H1 (cell line): ENCODE data around the gene DDR1. TPM values are rescaled to one million over a fixed set of nuclear protein-coding genes. Genes with fewer than 3 reads are reported as not detected.

Experiments used
- CTCF ChIP-seq, 3 experiments: IDR thresholded peaks; 1 replicate in 2 of 3; 2 replicates in 1 of 3; pipeline versions ENCODE4 v1.5.1 to v1.6.1; 2011; ENCODE audit warnings: low read length in 3 of 3, mild to moderate bottlenecking in 3 of 3, inconsistent platforms in 2 of 3, low read depth in 1 of 3, moderate library complexity in 1 of 3; ENCODE audit not compliant: insufficient read depth in 1 of 3; ENCODE audit errors: control extremely low read depth in 1 of 3
- polyA plus RNA-seq, 7 experiments: library from polyadenylated mRNA; depleted of rRNA in 3 of 7; stranded (reverse) in 5 of 7; unstranded in 2 of 7; fragments of >200 nt in 5 of 7; fragments of 200-250 nt in 2 of 7; gene quantifications; 1 replicate in 5 of 7; 2 replicates in 1 of 7; 4 replicates in 1 of 7; pipeline versions ENCODE4 v1.2.1 to v1.2.3, GENCODE V29; 2011 to 2013; ENCODE audit warnings: missing spikeins in 2 of 7, mixed read lengths in 2 of 7
- total RNA-seq: library from RNA; stranded (reverse); fragmentation: NEBNext Ultra II Directional; extraction: Animal tissue kit (Norgen Biotek cat#: 25700); gene quantifications from 2 replicates; pipeline ENCODE4 v1.2.1, GENCODE V29; 2021

The DDR1 gene
- total and polyA plus RNA-seq, 2 of the 8 experiments (the other 6 are each of a cell fraction or from before 2014, with no cell fraction given), result 99.4 to 181 TPM

- TF ChIP-seq CTCF (IDR thresholded peaks at IDR 0.05; ENCODE audit: control extremely low read depth in 1 of 3, insufficient read depth in 1 of 3, low read depth in 1 of 3, low read length in 3 of 3), result no peak
Measured at GRCh38 chr6:30880698-30881252, 3.5 kb upstream of the DDR1 start (continued).
